PC-3 (cell line): ENCODE measurements around the gene CRYGA.

Source experiments
- CTCF ChIP-seq: fragments of 300-600 bp; sonication (generic); conservative IDR thresholded peaks from 2 replicates; pipeline ENCODE4 v1.5.1; 2017; ENCODE audit warnings: antibody characterized with exemption, low read depth, mild to moderate bottlenecking, low read length
- EZH2 ChIP-seq: fragments of 300-600 bp; sonication (generic); IDR thresholded peaks from one replicate; pipeline ENCODE4 v1.6.1; 2017; ENCODE audit warnings: antibody characterized with exemption, mild to moderate bottlenecking, low read length; ENCODE audit not compliant: unreplicated experiment
- EZH2phosphoT487 ChIP-seq: fragments of 300-600 bp; sonication (generic); IDR thresholded peaks from 2 replicates; pipeline ENCODE4 v1.6.1; 2018; ENCODE audit warnings: mild to moderate bottlenecking, antibody characterized with exemption, low read length, borderline replicate concordance

- TF ChIP-seq CTCF (no peak), EZH2 (no peak), EZH2phosphoT487 (no peak)
Measured at GRCh38 chr2:208147008-208147407, 16.4 kb downstream of the CRYGA start.
